HG03159 (cell line): ENCODE measurements around the gene NECAB2.

ENCODE experiments used
- ATAC-seq: cut with Tn5 transposase; IDR thresholded peaks from one replicate; pipeline ENCODE4 v1.9.1; 2021; ENCODE audit warnings: mild to moderate bottlenecking, moderate library complexity; ENCODE audit not compliant: unreplicated experiment

The NECAB2 gene

GRCh38 chr16:84016477-84016876 lies 48.4 kb downstream of the NECAB2 start:
- ATAC-seq, result no peak

DNA sequence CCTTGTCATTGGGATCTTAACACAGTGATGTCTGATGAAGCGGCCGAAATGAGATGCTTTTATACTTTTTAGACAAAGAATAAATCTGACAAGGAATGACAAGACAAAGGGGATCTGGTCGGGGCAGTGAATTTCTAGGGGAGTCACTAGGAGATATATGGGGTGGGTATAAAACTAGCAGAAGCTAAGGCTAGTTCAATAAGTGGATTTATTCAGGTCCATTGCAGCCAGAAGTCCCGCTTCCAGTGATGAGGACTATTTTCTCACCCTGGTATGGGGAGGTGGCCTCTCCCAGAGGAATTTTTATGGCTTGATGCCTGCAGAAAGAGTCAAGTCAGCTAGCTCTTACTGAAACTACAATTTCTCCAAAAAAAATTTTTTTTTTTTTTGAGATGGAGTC lies 50.7 kb downstream of the NECAB2 start:
- no peak for ATAC-seq

DNA sequence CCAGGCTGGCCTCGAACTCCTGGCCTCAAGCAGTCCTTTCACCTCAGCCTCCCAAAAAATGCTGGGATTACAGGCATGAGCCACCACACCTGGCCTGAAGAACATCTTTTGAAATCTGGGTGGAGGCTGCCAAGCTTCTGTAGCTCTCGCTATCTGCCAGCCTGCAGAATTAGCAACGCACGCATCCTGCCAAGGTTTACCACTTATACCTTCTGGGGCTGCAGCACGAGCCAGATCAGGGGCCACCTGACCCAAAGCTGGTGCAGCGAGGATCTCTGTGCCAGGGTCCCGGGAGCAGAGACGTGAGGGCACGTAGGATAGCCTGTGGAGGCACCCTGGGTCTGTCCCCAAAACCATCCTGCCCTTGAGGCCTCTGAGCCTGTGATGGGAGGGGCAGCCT lies 52.3 kb downstream of the NECAB2 start:
- no peak for ATAC-seq

DNA sequence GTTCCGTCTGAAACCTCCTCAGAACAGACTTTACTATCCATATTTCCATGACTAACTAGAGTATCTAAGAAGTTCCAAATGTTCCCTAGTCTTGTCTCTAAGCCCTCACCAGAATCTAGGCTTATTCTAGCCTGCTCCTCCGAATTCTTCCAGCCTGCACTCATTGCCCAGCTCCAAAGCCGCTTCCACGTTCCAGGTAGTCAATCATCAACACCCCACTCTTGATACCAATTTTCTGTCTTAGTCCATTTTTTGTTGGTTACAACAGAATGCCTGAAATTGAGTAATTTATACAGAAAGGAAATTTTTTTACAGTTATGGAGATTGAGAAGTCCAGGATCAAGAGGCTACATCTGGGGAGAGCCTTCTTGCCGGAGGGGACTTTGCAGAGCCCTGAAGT lies 53.4 kb downstream of the NECAB2 start:
- no peak for ATAC-seq

DNA sequence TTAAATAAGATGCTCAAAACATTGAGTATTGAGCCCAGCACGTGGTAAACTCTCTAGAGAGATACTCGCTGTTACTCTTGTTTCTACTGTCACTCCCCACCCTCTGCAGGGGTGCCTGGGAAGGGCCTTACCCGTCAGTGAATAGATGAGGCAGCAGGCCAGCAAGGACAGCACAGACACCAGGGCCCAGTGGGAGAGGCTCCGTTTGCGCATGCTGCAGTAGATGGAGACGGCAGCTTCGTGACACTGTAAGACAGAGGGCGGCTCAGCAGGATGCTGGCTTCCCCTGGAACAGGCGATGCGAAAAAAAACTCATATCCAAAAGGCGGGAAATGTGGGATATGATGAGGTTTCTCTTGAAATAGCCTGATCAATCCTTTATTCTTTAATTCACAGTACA lies 54.6 kb downstream of the NECAB2 start:
- no peak for ATAC-seq

DNA sequence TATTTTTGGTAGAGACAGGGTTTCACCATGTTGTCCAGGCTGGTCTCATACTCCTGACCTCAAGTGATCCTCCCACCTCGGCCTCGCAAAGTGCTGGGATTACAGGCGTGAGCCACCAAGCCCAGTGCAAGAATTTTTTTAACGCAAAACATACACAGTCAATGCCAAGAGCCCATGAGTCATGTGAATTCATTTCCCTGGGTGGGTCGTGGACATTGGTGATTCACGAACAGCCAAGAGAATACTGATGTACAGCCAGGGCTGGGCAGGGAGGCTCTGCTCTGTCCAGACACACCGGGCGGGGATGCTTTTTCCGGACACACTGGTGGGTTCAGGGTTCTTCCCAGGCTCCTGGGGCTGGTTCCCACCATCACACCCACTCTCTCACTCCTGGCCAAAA lies 56.8 kb downstream of the NECAB2 start:
- no peak for ATAC-seq

GRCh38 chr16:84026606-84027005 lies 58.6 kb downstream of the NECAB2 start:
- no peak for ATAC-seq

DNA sequence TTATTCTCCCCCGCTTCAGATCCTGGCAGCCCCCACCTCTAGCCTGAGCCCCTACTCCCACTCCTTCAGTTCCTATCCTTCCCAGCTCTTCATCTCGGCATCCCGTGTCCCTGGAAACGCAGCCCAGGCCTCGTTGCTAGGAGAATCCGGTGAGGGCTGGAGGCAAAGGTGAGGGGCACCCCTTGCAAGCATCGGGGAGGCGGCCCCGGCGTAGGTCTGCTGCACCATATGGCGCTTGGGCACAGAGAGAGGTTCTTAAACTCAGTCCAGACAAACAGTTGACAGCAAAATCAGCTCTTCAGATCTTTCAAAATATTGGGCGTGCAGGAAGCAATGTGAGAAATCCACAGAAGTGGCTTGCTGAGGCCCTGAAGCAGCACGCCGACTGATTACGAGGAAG lies 59.6 kb downstream of the NECAB2 start:
- ATAC-seq, result no peak

DNA sequence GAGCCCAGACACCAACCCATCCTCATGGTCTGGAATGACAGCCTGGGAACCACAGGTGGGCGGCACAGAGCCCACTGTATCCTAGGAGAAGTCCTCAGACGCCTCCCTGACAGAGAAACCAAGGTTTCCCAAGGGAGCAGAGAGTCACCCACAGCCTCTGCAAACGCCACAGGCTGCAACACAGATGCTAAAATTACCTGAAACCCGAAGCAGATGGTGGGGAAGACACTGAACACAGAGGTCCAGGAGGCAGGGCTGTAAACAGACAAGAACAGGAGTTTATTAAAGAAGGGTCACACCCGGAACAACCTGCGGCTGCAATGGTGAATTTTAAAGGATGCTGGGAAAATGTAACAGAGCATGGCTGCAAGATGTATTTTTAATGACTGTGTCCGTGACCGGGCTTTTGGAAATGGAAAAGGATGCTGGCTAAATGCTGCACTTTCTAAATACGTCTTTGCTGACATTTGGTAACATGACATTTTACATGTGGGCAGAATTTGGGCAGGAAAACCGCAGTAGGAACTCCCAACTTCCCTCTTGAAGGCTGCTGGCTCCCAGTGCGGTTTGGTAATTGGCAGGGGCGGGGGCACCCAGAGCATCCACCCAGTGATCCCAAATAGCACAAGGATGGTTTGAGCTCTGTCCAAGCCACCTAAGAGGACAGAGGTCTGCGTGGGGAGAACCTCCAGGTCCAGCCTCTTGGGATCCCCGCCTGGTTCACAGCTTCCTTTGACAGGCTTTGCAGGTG lies 61.4 kb downstream of the NECAB2 start:
- ATAC-seq, result no peak

DNA sequence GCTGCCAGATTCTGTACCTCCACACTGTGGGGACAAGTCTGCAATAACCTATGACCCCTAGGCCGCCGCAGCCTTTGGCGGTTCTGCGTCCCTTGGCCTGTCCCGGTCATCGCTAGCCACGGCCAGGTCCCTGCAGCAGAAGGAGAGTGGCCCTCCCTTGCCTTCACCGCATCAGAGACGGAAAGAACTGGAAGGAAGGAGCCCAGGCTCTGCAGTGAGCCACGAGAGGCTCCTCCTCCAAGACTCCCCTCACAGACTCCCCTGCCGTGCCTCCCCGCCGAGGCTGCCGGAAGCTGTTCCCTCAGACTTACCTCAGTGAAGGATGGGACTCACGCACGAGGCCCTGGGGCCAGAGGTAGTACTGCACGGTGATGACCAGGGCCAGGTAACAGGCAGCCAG lies 63.5 kb downstream of the NECAB2 start:
- ATAC-seq, result no peak

GRCh38 chr16:84032458-84033178 lies 64.6 kb downstream of the NECAB2 start:
- no peak for ATAC-seq

GRCh38 chr16:84033251-84034195 lies 65.5 kb downstream of the NECAB2 start:
- ATAC-seq, result no peak

DNA sequence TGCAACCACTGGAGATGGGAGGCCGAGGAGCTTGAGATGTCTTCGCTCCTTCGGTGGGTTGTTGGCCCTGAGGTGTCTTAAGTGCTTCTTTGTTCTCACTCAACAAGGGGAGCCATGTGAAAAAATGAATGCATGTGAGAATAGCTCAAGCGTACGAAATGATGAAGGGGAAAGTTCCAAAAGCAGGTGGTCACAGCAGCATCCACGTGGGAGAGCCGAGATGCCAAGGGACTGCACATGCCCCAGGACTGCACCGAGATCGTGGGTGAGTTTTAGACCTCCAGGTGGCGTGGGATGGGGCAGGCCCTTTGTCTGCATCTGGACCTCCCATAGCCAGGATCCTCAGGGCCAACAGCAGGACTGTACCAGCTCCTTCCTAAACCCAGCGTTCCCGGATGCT lies 66.5 kb downstream of the NECAB2 start:
- no peak for ATAC-seq

- no peak for ATAC-seq
Observed at GRCh38 chr16:84036131-84036530, 68.1 kb downstream of the NECAB2 start.

DNA sequence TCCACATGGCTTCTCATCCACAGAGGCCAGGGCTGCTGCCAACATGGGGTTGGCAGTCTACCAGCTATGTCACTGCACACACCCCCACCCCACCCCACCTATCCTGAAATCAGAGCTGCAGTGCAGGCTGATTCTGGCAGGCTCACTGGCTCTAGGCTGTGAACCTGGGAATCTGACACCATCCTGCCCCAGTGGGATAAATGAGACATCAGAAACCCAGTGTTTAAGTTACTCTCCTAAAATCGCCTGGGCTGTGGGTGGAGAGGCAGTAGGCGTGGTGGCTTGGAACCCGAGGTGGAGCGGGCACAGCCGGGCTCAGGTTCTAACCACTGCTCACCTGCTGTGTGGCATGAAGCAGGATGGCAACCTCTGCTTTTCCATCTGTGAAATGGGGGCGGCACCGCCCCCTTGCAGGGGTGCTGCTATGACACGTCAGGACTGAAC lies 69.0 kb downstream of the NECAB2 start:
- ATAC-seq, result no peak

DNA sequence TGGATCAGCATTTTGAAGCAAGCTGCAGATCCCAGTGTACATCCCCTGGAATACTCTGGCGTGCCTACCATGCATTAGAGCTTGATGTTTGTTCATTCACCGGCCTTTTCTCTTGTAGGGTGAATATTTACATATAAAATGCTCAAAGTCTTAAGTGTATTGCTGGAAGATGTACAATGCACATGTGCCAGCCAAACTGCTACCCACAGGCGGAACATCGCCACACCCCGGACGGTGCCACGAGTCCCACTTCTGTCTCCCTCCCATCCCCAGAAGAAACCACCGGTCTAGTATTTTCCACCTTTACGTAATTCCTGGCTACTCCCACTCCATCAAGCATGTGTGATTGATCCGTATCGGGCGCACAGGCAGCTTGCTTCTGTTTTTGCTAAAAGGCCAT lies 70.4 kb downstream of the NECAB2 start:
- ATAC-seq, result no peak

- ATAC-seq, result no peak
Observed at GRCh38 chr16:84039696-84040095, 71.7 kb downstream of the NECAB2 start.

- ATAC-seq, result no peak
Observed at GRCh38 chr16:84040226-84040822, 72.3 kb downstream of the NECAB2 start.

GRCh38 chr16:84040823-84041820 lies 73.1 kb downstream of the NECAB2 start:
- ATAC-seq, result no peak

GRCh38 chr16:84041881-84042280 lies 73.8 kb downstream of the NECAB2 start:
- ATAC-seq, result no peak
